Measurements from ENCODE around the gene JMJD4.

DNA sequence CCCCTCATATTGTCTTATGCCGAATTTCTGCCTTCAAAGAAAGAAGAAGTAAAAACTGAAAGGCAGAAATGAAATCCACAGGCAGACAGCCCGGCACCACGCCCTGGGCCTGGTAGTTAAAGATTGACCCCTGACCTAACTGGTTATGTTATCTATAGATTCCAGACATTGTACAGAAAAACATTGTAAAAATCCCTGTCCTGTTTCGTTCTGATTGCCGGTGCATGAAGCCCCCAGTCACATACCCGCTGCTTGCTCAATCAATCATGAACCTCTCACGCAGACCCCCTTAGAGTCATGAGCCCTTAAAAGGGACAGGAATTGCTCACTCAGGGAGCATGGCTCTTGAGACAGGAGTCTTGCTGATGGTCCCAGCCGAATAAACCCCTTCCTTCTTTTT, 49.3 kb downstream of the JMJD4 start:
- TF ChIP-seq POLR2A (IDR thresholded peaks at IDR 0.05): no peak
- TF ChIP-seq, protein P1, sequence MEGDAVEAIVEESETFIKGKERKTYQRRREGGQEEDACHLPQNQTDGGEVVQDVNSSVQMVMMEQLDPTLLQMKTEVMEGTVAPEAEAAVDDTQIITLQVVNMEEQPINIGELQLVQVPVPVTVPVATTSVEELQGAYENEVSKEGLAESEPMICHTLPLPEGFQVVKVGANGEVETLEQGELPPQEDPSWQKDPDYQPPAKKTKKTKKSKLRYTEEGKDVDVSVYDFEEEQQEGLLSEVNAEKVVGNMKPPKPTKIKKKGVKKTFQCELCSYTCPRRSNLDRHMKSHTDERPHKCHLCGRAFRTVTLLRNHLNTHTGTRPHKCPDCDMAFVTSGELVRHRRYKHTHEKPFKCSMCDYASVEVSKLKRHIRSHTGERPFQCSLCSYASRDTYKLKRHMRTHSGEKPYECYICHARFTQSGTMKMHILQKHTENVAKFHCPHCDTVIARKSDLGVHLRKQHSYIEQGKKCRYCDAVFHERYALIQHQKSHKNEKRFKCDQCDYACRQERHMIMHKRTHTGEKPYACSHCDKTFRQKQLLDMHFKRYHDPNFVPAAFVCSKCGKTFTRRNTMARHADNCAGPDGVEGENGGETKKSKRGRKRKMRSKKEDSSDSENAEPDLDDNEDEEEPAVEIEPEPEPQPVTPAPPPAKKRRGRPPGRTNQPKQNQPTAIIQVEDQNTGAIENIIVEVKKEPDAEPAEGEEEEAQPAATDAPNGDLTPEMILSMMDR (IDR thresholded peaks at IDR 0.05 in 4 of 5, conservative IDR thresholded peaks at IDR 0.05 in 1 of 5): no peak

Data from gastrocnemius medialis (tissue), 4 donors.